Kidney epithelial cell (primary cell): Measurements from ENCODE around the gene FOXP2. TPM values are rescaled to one million over a fixed set of nuclear protein-coding genes. Genes with fewer than 3 reads are reported as not detected.

Experiments used
- DNase-seq: peaks from one replicate; pipeline ENCODE4 v3.0.0-alpha.2; 2010; ENCODE audit warnings: low read depth
- H3K27me3 ChIP-seq: 2 replicates; pipeline ENCODE4 v1.6.0; 2011; ENCODE audit warnings: low read length; ENCODE audit not compliant: control insufficient read depth, insufficient read depth
- H3K36me3 ChIP-seq: 2 replicates; pipeline ENCODE4 v1.5.1; 2011; ENCODE audit warnings: low read length; ENCODE audit not compliant: control insufficient read depth, insufficient read depth
- H3K4me3 ChIP-seq: 2 replicates; pipeline ENCODE4 v1.5.1; 2011; ENCODE audit warnings: low read depth, mild to moderate bottlenecking, control low read depth, low read length
- total RNA-seq: library from RNA; depleted of rRNA; stranded (reverse); fragments of >200 nt; gene quantifications from 2 replicates; pipeline ENCODE4 v1.2.3, GENCODE V29; 2015
- TF ChIP-seq, protein P1 (sequence below): IDR thresholded peaks from 2 replicates; pipeline ENCODE4 v1.5.1; 2011; ENCODE audit warnings: mild to moderate bottlenecking, moderate library complexity, low read length, control low read depth, inconsistent platforms; ENCODE audit not compliant: insufficient read depth, poor library complexity, severe bottlenecking

The FOXP2 gene
- total RNA-seq, 1 donor from 2014 or later, result 0.25 TPM

DNA sequence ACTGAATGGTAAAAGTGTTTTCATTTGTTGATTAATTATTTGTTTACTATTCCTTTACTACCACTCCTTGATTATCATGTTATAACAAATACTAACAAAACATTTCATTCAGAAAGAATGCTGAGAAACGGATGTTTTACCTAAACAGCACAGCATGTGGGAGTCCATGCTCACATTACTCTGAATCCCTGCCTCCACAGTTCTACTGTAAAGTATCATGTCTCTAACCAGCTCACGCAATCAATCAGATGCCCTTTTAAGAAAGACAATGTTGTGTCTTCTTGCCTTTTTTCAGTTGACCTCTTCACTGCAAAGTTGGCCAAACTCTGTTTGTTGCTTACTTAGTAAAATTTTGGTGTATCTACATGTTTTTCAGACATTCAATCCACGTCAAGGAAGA, 274.8 kb downstream of the FOXP2 start:
- TF ChIP-seq, protein P1, sequence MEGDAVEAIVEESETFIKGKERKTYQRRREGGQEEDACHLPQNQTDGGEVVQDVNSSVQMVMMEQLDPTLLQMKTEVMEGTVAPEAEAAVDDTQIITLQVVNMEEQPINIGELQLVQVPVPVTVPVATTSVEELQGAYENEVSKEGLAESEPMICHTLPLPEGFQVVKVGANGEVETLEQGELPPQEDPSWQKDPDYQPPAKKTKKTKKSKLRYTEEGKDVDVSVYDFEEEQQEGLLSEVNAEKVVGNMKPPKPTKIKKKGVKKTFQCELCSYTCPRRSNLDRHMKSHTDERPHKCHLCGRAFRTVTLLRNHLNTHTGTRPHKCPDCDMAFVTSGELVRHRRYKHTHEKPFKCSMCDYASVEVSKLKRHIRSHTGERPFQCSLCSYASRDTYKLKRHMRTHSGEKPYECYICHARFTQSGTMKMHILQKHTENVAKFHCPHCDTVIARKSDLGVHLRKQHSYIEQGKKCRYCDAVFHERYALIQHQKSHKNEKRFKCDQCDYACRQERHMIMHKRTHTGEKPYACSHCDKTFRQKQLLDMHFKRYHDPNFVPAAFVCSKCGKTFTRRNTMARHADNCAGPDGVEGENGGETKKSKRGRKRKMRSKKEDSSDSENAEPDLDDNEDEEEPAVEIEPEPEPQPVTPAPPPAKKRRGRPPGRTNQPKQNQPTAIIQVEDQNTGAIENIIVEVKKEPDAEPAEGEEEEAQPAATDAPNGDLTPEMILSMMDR, result no peak
- DNase-seq, result no peak
- Histone ChIP-seq H3K36me3 (no peaks in the 10 kb centered on the region), H3K4me3 (no peak overlapping the region), H3K27me3 (no peaks in the 10 kb centered on the region)

DNA sequence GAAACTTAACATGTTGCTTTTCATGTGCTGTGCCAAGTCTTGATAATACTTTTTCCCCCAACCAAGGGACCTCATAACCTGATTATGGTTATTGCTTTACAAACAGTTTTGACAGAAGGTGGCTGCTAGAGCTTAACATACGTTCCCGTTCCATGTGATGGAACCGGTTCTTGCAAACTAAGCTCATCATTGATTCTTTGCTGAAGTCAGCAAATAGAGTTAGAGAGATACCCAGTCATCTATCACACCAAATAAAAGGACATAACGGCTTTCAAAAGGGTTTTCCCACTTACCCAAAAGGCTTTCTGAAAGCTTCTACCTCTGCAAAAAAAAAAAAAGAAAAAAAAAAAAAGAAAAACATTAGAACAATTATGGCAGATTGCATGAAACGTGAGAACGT, 277.0 kb downstream of the FOXP2 start:
- no peak for DNase-seq
- H3K4me3 ChIP-seq, result no peak overlapping the region
- H3K36me3 ChIP-seq, result no peaks in the 10 kb centered on the region
- TF ChIP-seq, protein P1, result no peak
- no peaks in the 10 kb centered on the region for H3K27me3 ChIP-seq

DNA sequence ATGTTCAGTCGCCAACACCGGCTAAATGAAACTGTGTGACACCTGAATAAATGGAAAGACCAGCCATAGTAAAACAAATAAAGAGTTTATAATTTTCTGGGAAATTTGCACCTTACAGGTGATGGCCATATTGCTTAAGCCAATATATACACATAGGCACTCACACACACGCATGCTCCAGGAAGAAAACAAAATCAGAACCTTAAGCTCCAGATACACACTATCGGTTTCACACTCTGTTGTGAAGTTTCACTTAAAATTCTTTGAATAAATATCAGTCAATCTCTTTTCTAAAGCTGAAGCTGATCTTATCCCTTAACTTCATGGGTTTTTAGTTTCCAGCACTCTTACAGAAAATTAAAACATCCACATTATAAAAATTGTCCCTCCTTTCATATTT, 280.6 kb downstream of the FOXP2 start:
- DNase-seq, result no peak
- no peak overlapping the region for H3K4me3 ChIP-seq
- no peaks in the 10 kb centered on the region for H3K27me3 ChIP-seq
- H3K36me3 ChIP-seq, result no peaks in the 10 kb centered on the region
- TF ChIP-seq, protein P1, result no peak

DNA sequence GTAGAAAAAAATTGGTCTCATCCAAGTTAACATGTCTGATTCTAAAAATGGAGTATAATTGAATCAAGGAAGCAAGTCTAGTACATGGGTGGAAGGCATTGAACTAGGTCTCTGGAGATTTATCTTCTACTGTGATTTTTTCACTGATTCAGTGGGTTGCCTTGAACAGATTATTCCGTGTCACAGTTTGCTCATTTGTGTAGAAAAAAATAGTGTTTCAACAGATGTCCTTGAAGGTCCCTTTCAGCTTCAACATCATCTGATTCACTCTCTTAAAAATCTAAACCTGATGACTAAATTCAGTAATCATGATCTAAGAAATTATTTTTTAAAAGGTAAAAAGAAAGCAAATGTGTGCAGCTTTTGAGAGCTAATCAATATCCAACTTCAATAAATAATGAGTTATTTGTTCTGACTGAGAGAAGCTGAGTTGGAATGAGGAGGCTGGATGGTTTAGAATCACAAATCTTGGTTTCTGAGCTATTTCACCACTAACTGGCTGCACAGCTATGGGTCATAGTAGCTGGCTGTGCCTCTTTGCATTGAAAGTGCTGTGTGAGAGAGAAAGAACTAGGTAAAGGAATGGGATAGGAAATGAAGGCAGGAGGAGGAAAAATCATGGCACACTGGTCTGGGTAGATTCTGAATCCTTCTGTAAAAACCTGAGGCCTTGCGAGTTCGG, 285.8 kb downstream of the FOXP2 start:
- no peak for DNase-seq

DNA sequence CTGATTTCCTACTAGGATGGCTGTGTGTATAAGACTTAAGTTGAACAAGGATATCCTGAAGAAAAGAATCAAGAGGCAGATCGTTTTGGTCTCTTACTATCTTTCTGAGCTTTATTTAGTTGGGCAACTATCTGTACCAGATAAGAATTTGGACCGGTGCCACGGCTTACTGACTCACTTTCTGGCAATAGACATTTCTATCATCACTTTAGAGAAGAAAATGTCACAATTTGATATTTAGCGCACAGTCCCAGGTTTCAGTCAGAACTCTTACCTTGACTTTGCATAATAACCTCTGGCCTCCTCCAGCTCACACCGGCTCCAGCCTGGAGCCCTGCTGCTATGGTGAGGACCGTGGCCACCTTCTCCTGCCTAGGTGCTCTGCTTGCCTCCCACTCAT, 289.1 kb downstream of the FOXP2 start:
- TF ChIP-seq, protein P1, result no peak
- no peaks in the 10 kb centered on the region for H3K27me3 ChIP-seq
- H3K36me3 ChIP-seq, result no peaks in the 10 kb centered on the region
- DNase-seq, result no peak
- H3K4me3 ChIP-seq, result no peak overlapping the region

More for the DNA sequence above, 285.8 kb downstream of the FOXP2 start:
- TF ChIP-seq, protein P1, result no peak
- Histone ChIP-seq H3K27me3 (no peaks in the 10 kb centered on the region), H3K4me3 (no peak overlapping the region), H3K36me3 (no peaks in the 10 kb centered on the region)

DNA sequence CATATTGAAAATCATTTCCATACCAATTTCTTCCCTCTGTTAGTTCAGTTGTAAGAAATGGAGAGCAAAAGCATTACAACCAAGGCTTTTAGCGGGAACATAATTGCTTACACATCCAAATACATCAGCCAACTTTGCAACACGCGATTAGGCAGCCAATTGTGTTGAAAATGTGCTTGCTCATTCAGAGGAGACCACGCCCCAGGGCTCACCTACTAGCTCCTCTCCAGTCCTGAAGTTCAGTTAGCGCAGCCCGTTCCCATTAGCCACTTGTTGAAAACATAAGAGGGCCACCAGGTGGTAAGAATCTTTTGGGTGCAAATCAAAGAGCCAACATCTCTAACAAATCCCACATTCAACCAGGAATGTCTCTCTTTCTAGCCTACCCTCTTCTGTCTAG, 294.0 kb downstream of the FOXP2 start:
- Histone ChIP-seq H3K27me3 (no peaks in the 10 kb centered on the region), H3K36me3 (no peaks in the 10 kb centered on the region), H3K4me3 (no peak overlapping the region)
- TF ChIP-seq, protein P1, result no peak
- no peak for DNase-seq
